SU-DHL-6 (cell line): ENCODE results near the gene CACNA1G.

ENCODE experiments used
- H2AFZ ChIP-seq: fragments of 200-600 bp; sonication (generic); 2 replicates; pipeline ENCODE4 v1.6.1; 2014; ENCODE audit warnings: low read depth, mild to moderate bottlenecking, moderate library complexity, mixed read lengths, antibody characterized with exemption, low read length; ENCODE audit not compliant: severe bottlenecking
- H3F3A ChIP-seq: fragments of 200-600 bp; shearing (Covaris generic); 2 replicates; pipeline ENCODE4 v1.6.0; 2016; ENCODE audit warnings: antibody characterized with exemption, mild to moderate bottlenecking; ENCODE audit not compliant: insufficient read depth
- H3K27ac ChIP-seq: fragments of 200-600 bp; sonication (generic); 2 replicates; pipeline ENCODE4 v1.5.1; 2016; ENCODE audit warnings: low read depth, mild to moderate bottlenecking, low read length, moderate library complexity, mixed read lengths
- H3K27me3 ChIP-seq: fragments of 200-600 bp; sonication (generic), shearing (Covaris generic); 2 replicates; pipeline ENCODE4 v1.6.0; 2014; ENCODE audit warnings: mild to moderate bottlenecking, low read length
- H3K36me3 ChIP-seq: fragments of 200-600 bp; sonication (generic); 2 replicates; pipeline ENCODE4 v1.6.1; 2014; ENCODE audit warnings: mild to moderate bottlenecking, low read length, mixed read lengths
- H3K4me2 ChIP-seq: fragments of 300-600, 200-600 bp; shearing (Covaris generic), sonication (generic); 2 replicates; pipeline ENCODE4 v1.6.0; 2014; ENCODE audit warnings: low read length, low read depth, mild to moderate bottlenecking; ENCODE audit not compliant: poor library complexity, severe bottlenecking
- H3K4me3 ChIP-seq: fragments of 200-600 bp; sonication (generic); 2 replicates; pipeline ENCODE4 v1.5.1; 2014; ENCODE audit warnings: antibody characterized with exemption, low read length, mild to moderate bottlenecking, mixed read lengths; ENCODE audit not compliant: insufficient read depth, poor library complexity, severe bottlenecking
- H3K79me2 ChIP-seq: fragments of 200-600 bp; sonication (generic); 2 replicates; pipeline ENCODE4 v1.6.1; 2014; ENCODE audit warnings: mild to moderate bottlenecking, low read length, moderate library complexity; ENCODE audit not compliant: insufficient read depth
- H3K9ac ChIP-seq: fragments of 200-600 bp; sonication (generic); 2 replicates; pipeline ENCODE4 v1.7.0; 2014; ENCODE audit warnings: mild to moderate bottlenecking, low read length
- H3K9me2 ChIP-seq: fragments of 200-600 bp; sonication (generic); replicated peaks from 2 replicates; pipeline ENCODE4 v1.6.1; 2014; ENCODE audit warnings: low read length; ENCODE audit not compliant: insufficient read depth
- H3K9me3 ChIP-seq: fragments of 200-600 bp; sonication (generic); 2 replicates; pipeline ENCODE4 v1.6.1; 2014; ENCODE audit warnings: low read length, mixed read lengths; ENCODE audit not compliant: insufficient read depth
- H4K20me1 ChIP-seq: fragments of 200-600 bp; sonication (generic); 2 replicates; pipeline ENCODE4 v1.6.1; 2014; ENCODE audit warnings: low read depth, mild to moderate bottlenecking, antibody characterized with exemption, low read length, moderate library complexity, mixed read lengths
- CTCF ChIP-seq: fragments of 200-600 bp; sonication (generic); IDR thresholded peaks from one replicate; pipeline ENCODE4 v1.5.1; 2017; ENCODE audit warnings: antibody characterized with exemption, mild to moderate bottlenecking, low read length, moderate library complexity; ENCODE audit not compliant: insufficient read depth, poor library complexity, severe bottlenecking
- EZH2phosphoT487 ChIP-seq: fragments of 200-600 bp; sonication (generic), shearing (Covaris generic); conservative IDR thresholded peaks from 2 replicates; pipeline ENCODE4 v1.6.1; 2018; ENCODE audit warnings: mild to moderate bottlenecking, antibody characterized with exemption, low read length, moderate library complexity, mixed read lengths

Gene CACNA1G

GRCh38 chr17:50675190-50675589 lies 114.7 kb downstream of the CACNA1G start:
- no peaks in the 10 kb centered on the region for H3K79me2 ChIP-seq
- no peaks in the 10 kb centered on the region for H3K27me3 ChIP-seq
- no peak overlapping the region for H3K27ac ChIP-seq
- no peaks in the 10 kb centered on the region for H3K36me3 ChIP-seq
- no peak overlapping the region for H3K4me3 ChIP-seq
- H3F3A ChIP-seq = no peaks in the 10 kb centered on the region
- no peak overlapping the region for H3K9ac ChIP-seq
- H3K4me2 ChIP-seq = no peak overlapping the region
- no peaks in the 10 kb centered on the region for H3K9me2 ChIP-seq
- H3K9me3 ChIP-seq = no peaks in the 10 kb centered on the region
- TF ChIP-seq CTCF (no peak), EZH2phosphoT487 (no peak)
- H2AFZ ChIP-seq = no peak overlapping the region
- H4K20me1 ChIP-seq = no peaks in the 10 kb centered on the region

- no peaks in the 10 kb centered on the region for H4K20me1 ChIP-seq
- H3K4me2 ChIP-seq = no peak overlapping the region
- no peak overlapping the region for H3K27ac ChIP-seq
- no peaks in the 10 kb centered on the region for H3K9me3 ChIP-seq
- no peak overlapping the region for H3K9ac ChIP-seq
- H3K36me3 ChIP-seq = no peaks in the 10 kb centered on the region
- H3K9me2 ChIP-seq = no peaks in the 10 kb centered on the region
- TF ChIP-seq EZH2phosphoT487 (no peak), CTCF (no peak)
- no peak overlapping the region for H3K4me3 ChIP-seq
- no peaks in the 10 kb centered on the region for H3K79me2 ChIP-seq
- no peak overlapping the region for H2AFZ ChIP-seq
- no peaks in the 10 kb centered on the region for H3F3A ChIP-seq
- H3K27me3 ChIP-seq = no peaks in the 10 kb centered on the region
These were observed 115.1 kb downstream of the CACNA1G start for GRCh38 chr17:50675627-50676026.

- H3K4me3 ChIP-seq = no peak overlapping the region
- H3K4me2 ChIP-seq = no peak overlapping the region
- H3F3A ChIP-seq = no peaks in the 10 kb centered on the region
- H2AFZ ChIP-seq = no peak overlapping the region
- H4K20me1 ChIP-seq = no peaks in the 10 kb centered on the region
- H3K36me3 ChIP-seq = no peaks in the 10 kb centered on the region
- H3K9ac ChIP-seq = no peak overlapping the region
- no peaks in the 10 kb centered on the region for H3K79me2 ChIP-seq
- TF ChIP-seq CTCF = no peak
- no peak for TF ChIP-seq EZH2phosphoT487
- no peak overlapping the region for H3K27ac ChIP-seq
- H3K27me3 ChIP-seq = no peaks in the 10 kb centered on the region
- H3K9me3 ChIP-seq = no peaks in the 10 kb centered on the region
- no peaks in the 10 kb centered on the region for H3K9me2 ChIP-seq
These were observed 115.8 kb downstream of the CACNA1G start for GRCh38 chr17:50676065-50676975.
